Mesendoderm (in vitro differentiated cells): ENCODE measurements around the gene ZC3HAV1L.
"Not testable (repeated sequence)": the region's sequence is repeated elsewhere in the genome, so short reads cannot be mapped to it uniquely, and the experiment has no call there.

ENCODE experiments used
- DNase-seq: peaks from one replicate; pipeline ENCODE4 v3.0.0; 2013
- H2AK5ac ChIP-seq: 2 replicates; pipeline ENCODE4 v1.6.1; 2013; ENCODE audit warnings: low read length, inconsistent platforms
- H2BK120ac ChIP-seq: 2 replicates; pipeline ENCODE4 v1.6.1; 2013; ENCODE audit warnings: low read depth, mild to moderate bottlenecking, low read length, moderate library complexity, mixed read lengths
- H2BK15ac ChIP-seq: replicated peaks from 2 replicates; pipeline ENCODE4 v1.6.1; 2013; ENCODE audit warnings: low read depth, mild to moderate bottlenecking, moderate library complexity
- H2BK5ac ChIP-seq: 2 replicates; pipeline ENCODE4 v1.6.1; 2013; ENCODE audit warnings: low read length, inconsistent platforms
- H3K18ac ChIP-seq: 2 replicates; pipeline ENCODE4 v1.6.1; 2013; ENCODE audit warnings: mild to moderate bottlenecking, low read length, mixed read lengths
- H3K23ac ChIP-seq: one replicate; pipeline ENCODE4 v1.6.1; 2013; ENCODE audit warnings: low read length
- H3K27ac ChIP-seq: 2 replicates; pipeline ENCODE4 v1.5.1; 2013; ENCODE audit warnings: low read depth, mild to moderate bottlenecking, inconsistent platforms, low read length, moderate library complexity
- H3K27me3 ChIP-seq: 2 replicates; pipeline ENCODE4 v1.6.1; 2013; ENCODE audit warnings: low read length, control low read depth, mild to moderate bottlenecking, inconsistent platforms; ENCODE audit not compliant: insufficient read depth, poor library complexity
- H3K36me3 ChIP-seq: 2 replicates; pipeline ENCODE4 v1.6.1; 2013; ENCODE audit warnings: low read length, inconsistent platforms; ENCODE audit not compliant: control insufficient read depth, insufficient read depth
- H3K4ac ChIP-seq: one replicate; pipeline ENCODE4 v1.6.1; 2013; ENCODE audit warnings: low read depth, mild to moderate bottlenecking, low read length, moderate library complexity
- H3K4me1 ChIP-seq: 2 replicates; pipeline ENCODE4 v1.6.1; 2013; ENCODE audit warnings: low read depth, low read length, inconsistent platforms; ENCODE audit not compliant: control insufficient read depth
- H3K4me2 ChIP-seq: 2 replicates; pipeline ENCODE4 v1.6.1; 2013; ENCODE audit warnings: low read length
- H3K4me3 ChIP-seq: 2 replicates; pipeline ENCODE4 v1.5.1; 2013; ENCODE audit warnings: mild to moderate bottlenecking, low read length
- H3K56ac ChIP-seq: one replicate; pipeline ENCODE4 v1.6.1; 2013; ENCODE audit warnings: low read length
- H3K79me1 ChIP-seq: 2 replicates; pipeline ENCODE4 v1.6.1; 2013; ENCODE audit warnings: low read length, inconsistent platforms
- H3K79me2 ChIP-seq: 2 replicates; pipeline ENCODE4 v1.6.1; 2013; ENCODE audit warnings: mild to moderate bottlenecking, low read length; ENCODE audit not compliant: control insufficient read depth, insufficient read depth
- H3K9ac ChIP-seq: 2 replicates; pipeline ENCODE4 v1.6.1; 2013; ENCODE audit warnings: low read length, inconsistent platforms
- H4K5ac ChIP-seq: one replicate; pipeline ENCODE4 v1.6.1; 2013; ENCODE audit warnings: low read length
- H4K8ac ChIP-seq: one replicate; pipeline ENCODE4 v1.6.1; 2013; ENCODE audit warnings: low read depth, mild to moderate bottlenecking, control low read depth, low read length, moderate library complexity
- WGBS: extraction: QIAGEN DNeasy Blood & Tissue Kit; methylation state at CpG from one replicate; pipeline ENCODE4 v1.1.7; 2013; ENCODE audit warnings: low lambda C conversion rate, missing lambda C conversion rate; ENCODE audit not compliant: insufficient coverage; ENCODE audit errors: extremely low coverage; 5-methylcytosine and 5-hydroxymethylcytosine counted together

ZC3HAV1L gene

GRCh38 chr7:139060695-139061237 is 24.9 kb upstream of the ZC3HAV1L start:
- H3K18ac ChIP-seq: no peak overlapping the region
- no peak overlapping the region for H3K56ac ChIP-seq
- H3K4me1 ChIP-seq: no peaks in the 10 kb centered on the region
- no CpG with 5 or more reads among the region's 5 CpGs for WGBS
- no peak overlapping the region for H3K27ac ChIP-seq
- H3K79me1 ChIP-seq: no peaks in the 10 kb centered on the region
- no peak overlapping the region for H2BK120ac ChIP-seq
- H3K23ac ChIP-seq: no peak overlapping the region
- H3K4ac ChIP-seq: no peak overlapping the region
- H3K9ac ChIP-seq: no peak overlapping the region
- no peaks in the 10 kb centered on the region for H3K79me2 ChIP-seq
- no peak overlapping the region for H2BK5ac ChIP-seq
- H3K27me3 ChIP-seq: no peaks in the 10 kb centered on the region
- no peak for DNase-seq
- H2BK15ac ChIP-seq: no peak overlapping the region
- no peak overlapping the region for H2AK5ac ChIP-seq
- H3K36me3 ChIP-seq: peaks cover 16% of the 10 kb centered on the region
- H3K4me2 ChIP-seq: no peak overlapping the region
- H4K5ac ChIP-seq: no peak overlapping the region
- no peak overlapping the region for H3K4me3 ChIP-seq
- H4K8ac ChIP-seq: no peak overlapping the region

GRCh38 chr7:139059905-139060304 is 24.1 kb upstream of the ZC3HAV1L start:
- Histone ChIP-seq H3K4me2 (no peak overlapping the region), H4K5ac (no peak overlapping the region), H2AK5ac (no peak overlapping the region), H3K4ac (no peak overlapping the region), H3K36me3 (peaks cover 17% of the 10 kb centered on the region), H2BK5ac (no peak overlapping the region), H3K23ac (no peak overlapping the region), H3K79me2 (no peaks in the 10 kb centered on the region), H2BK15ac (no peak overlapping the region), H3K4me1 (no peaks in the 10 kb centered on the region), H3K9ac (no peak overlapping the region), H3K79me1 (no peaks in the 10 kb centered on the region), H3K56ac (no peak overlapping the region), H3K4me3 (no peak overlapping the region), H3K27me3 (no peaks in the 10 kb centered on the region), H2BK120ac (no peak overlapping the region), H3K27ac (no peak overlapping the region), H4K8ac (no peak overlapping the region), H3K18ac (no peak overlapping the region)
- no peak for DNase-seq
- no CpG with 5 or more reads among the region's 1 CpG for WGBS

GRCh38 chr7:139058943-139059342 is 23.1 kb upstream of the ZC3HAV1L start:
- H3K36me3 ChIP-seq: peaks cover 13% of the 10 kb centered on the region

GRCh38 chr7:139055674-139056073 is 19.8 kb upstream of the ZC3HAV1L start:
- H3K36me3 ChIP-seq: peaks cover 11% of the 10 kb centered on the region
- no peak overlapping the region for H2BK120ac ChIP-seq
- no peak overlapping the region for H2BK15ac ChIP-seq
- H3K4ac ChIP-seq: no peak overlapping the region
- no peaks in the 10 kb centered on the region for H3K79me2 ChIP-seq
- no peak overlapping the region for H3K56ac ChIP-seq
- H2AK5ac ChIP-seq: no peak overlapping the region
- H3K23ac ChIP-seq: no peak overlapping the region
- H3K27me3 ChIP-seq: no peaks in the 10 kb centered on the region
- H2BK5ac ChIP-seq: no peak overlapping the region
- H3K18ac ChIP-seq: no peak overlapping the region
- H3K4me3 ChIP-seq: no peak overlapping the region
- no peak overlapping the region for H3K27ac ChIP-seq
- no peak overlapping the region for H3K9ac ChIP-seq
- no peaks in the 10 kb centered on the region for H3K79me1 ChIP-seq
- no peak for DNase-seq
- no peaks in the 10 kb centered on the region for H3K4me1 ChIP-seq
- no peak overlapping the region for H3K4me2 ChIP-seq
- H4K8ac ChIP-seq: no peak overlapping the region
- no peak overlapping the region for H4K5ac ChIP-seq
- WGBS: no CpG with 5 or more reads among the region's 1 CpG

More at GRCh38 chr7:139058943-139059342, 23.1 kb upstream of the ZC3HAV1L start:
- Histone ChIP-seq H3K4ac (no peak overlapping the region), H4K8ac (no peak overlapping the region), H3K27ac (no peak overlapping the region), H3K27me3 (no peaks in the 10 kb centered on the region), H3K56ac (no peak overlapping the region), H3K4me1 (no peaks in the 10 kb centered on the region), H4K5ac (no peak overlapping the region), H2BK5ac (no peak overlapping the region), H2BK120ac (no peak overlapping the region), H3K4me2 (no peak overlapping the region), H2BK15ac (no peak overlapping the region), H3K23ac (no peak overlapping the region), H3K79me2 (no peaks in the 10 kb centered on the region), H3K4me3 (no peak overlapping the region), H2AK5ac (no peak overlapping the region), H3K79me1 (no peaks in the 10 kb centered on the region), H3K9ac (no peak overlapping the region), H3K18ac (no peak overlapping the region)
- peak; percentile 41 for DNase-seq
- WGBS: no CpG with 5 or more reads among the region's 5 CpGs

GRCh38 chr7:139054656-139055055 is 18.8 kb upstream of the ZC3HAV1L start:
- DNase-seq, H3K23ac ChIP-seq, H2BK15ac ChIP-seq, H2BK120ac ChIP-seq, H3K56ac ChIP-seq, H3K4me3 ChIP-seq, H3K4me2 ChIP-seq, H3K36me3 ChIP-seq, H3K79me2 ChIP-seq, H3K9ac ChIP-seq, H3K79me1 ChIP-seq, H2AK5ac ChIP-seq, H3K27me3 ChIP-seq, H3K4me1 ChIP-seq, H3K4ac ChIP-seq, H2BK5ac ChIP-seq, H3K18ac ChIP-seq, H3K27ac ChIP-seq, H4K5ac ChIP-seq, H4K8ac ChIP-seq: not testable (repeated sequence)
- no CpG with 5 or more reads among the region's 14 CpGs for WGBS

- H3K56ac ChIP-seq: no peak overlapping the region
- no peaks in the 10 kb centered on the region for H3K79me1 ChIP-seq
- H3K23ac ChIP-seq: no peak overlapping the region
- H2AK5ac ChIP-seq: no peak overlapping the region
- H4K5ac ChIP-seq: no peak overlapping the region
- no CpG with 5 or more reads among the region's 2 CpGs for WGBS
- H3K4me3 ChIP-seq: no peak overlapping the region
- H3K36me3 ChIP-seq: peaks cover 14% of the 10 kb centered on the region
- no peaks in the 10 kb centered on the region for H3K4me1 ChIP-seq
- H2BK120ac ChIP-seq: no peak overlapping the region
- no peak overlapping the region for H3K18ac ChIP-seq
- H3K27ac ChIP-seq: no peak overlapping the region
- H3K4me2 ChIP-seq: no peak overlapping the region
- no peak overlapping the region for H2BK5ac ChIP-seq
- H3K9ac ChIP-seq: no peak overlapping the region
- H4K8ac ChIP-seq: no peak overlapping the region
- no peaks in the 10 kb centered on the region for H3K79me2 ChIP-seq
- DNase-seq: no peak
- H3K27me3 ChIP-seq: no peaks in the 10 kb centered on the region
- no peak overlapping the region for H3K4ac ChIP-seq
- H2BK15ac ChIP-seq: no peak overlapping the region
Observed at GRCh38 chr7:139054101-139054500, 18.3 kb upstream of the ZC3HAV1L start.
